CD4-positive, alpha-beta T cell treated with Interleukin-6 for 4 hours (primary cell): ENCODE data around the gene EBF3.

ENCODE experiments used
- DNase-seq: peaks from one replicate; pipeline ENCODE4 v3.0.0-alpha.2; 2020; ENCODE audit warnings: mixed read lengths

EBF3 gene

DNA sequence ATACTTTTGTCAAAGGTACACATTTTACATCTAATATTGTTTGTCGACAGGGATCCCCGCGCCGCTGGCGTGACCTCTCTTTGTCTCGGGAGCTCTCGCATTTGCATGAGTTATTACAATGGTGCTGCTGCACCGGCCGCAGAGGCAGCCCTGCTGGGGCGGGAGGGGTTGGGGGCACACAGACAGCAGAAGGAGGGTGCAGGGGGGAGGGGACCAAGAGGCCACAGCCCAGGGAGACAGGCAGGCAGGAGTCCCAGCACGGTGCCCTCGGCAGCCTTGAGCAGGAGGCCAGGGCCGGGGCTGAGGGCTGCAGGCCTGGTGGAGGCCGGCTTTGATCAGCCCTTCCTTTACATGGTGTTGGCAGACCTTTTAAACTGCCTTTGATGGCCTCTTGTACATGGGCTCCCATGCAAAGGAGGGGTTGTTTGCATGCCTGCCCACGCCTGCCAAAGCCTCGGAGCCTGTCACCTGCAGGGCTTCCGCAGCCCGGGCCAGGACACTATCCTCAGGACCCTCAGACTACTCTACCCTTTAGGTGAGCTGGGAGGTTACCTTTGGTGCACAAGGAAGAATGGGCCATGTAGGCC is 95.5 kb downstream of the EBF3 start:
- no peak for DNase-seq

- no peak for DNase-seq
Measured at GRCh38 chr10:129867631-129868179, 96.4 kb downstream of the EBF3 start.

DNA sequence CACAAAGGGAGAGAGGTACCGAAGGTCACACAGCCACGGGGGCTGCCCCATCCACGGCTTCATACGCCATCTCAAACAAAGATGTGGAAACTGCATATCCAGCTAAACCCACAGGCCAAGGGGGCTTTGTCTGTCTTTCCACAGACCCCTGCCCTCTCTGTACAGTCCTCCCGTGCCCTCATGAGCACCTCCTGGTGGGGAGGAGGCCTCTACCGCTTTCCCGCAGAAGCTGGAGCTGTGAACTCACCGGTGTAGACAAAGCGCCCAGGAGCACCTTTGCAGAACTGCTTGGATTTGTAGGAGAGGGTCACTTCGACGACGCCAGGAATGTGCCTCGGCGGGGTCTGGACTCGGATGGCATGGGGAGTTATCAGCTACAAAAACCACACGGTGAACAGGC is 97.2 kb downstream of the EBF3 start:
- DNase-seq, result no peak

DNA sequence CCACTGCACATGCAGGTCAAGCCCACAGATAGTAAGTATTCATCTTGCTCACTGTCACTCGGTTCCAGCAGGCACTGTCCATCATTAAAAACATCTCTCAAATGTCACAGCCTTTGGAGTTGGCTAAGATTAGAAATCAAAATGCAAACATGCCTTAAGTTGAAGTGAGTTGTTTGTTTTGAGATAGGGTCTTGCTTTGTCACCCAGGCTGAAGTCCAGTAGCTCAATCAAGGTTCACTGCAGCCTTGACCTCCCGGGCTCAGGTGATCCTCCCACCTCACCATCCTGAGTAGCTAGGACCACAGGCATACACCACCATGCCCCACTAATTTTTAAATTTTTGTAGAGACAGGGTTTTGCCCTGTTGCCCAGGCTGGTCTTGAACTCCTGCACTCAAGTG is 98.1 kb downstream of the EBF3 start:
- no peak for DNase-seq

- no peak for DNase-seq
Measured at GRCh38 chr10:129865413-129865812, 98.7 kb downstream of the EBF3 start.

GRCh38 chr10:129864601-129865126 is 99.4 kb downstream of the EBF3 start:
- no peak for DNase-seq

DNA sequence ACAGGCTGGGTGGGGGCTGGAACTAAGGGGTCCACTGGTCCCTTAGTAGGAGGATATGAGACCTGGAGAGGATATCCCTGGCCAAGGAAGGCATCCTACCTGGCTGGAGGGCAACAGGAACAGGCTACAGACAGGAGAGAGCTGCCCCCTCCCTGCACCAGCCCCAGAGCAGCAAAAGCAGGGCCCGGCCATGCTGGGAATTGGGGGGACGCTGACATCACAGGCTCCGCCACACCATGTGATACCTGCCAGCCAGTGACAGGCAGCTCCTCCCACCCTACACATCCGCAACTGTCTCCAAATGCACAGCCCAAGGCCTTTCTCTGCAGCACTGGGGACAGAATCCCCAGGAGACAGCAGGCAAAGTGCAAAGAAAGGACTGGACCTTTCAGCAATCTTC is 100.0 kb downstream of the EBF3 start:
- DNase-seq, result no peak

- DNase-seq, result no peak
Measured at GRCh38 chr10:129863201-129863663, 100.8 kb downstream of the EBF3 start.

- DNase-seq, result no peak
Measured at GRCh38 chr10:129861776-129862531, 102.1 kb downstream of the EBF3 start.

- no peak for DNase-seq
Measured at GRCh38 chr10:129860396-129860795, 103.7 kb downstream of the EBF3 start.

GRCh38 chr10:129859536-129859935 is 104.5 kb downstream of the EBF3 start:
- no peak for DNase-seq

DNA sequence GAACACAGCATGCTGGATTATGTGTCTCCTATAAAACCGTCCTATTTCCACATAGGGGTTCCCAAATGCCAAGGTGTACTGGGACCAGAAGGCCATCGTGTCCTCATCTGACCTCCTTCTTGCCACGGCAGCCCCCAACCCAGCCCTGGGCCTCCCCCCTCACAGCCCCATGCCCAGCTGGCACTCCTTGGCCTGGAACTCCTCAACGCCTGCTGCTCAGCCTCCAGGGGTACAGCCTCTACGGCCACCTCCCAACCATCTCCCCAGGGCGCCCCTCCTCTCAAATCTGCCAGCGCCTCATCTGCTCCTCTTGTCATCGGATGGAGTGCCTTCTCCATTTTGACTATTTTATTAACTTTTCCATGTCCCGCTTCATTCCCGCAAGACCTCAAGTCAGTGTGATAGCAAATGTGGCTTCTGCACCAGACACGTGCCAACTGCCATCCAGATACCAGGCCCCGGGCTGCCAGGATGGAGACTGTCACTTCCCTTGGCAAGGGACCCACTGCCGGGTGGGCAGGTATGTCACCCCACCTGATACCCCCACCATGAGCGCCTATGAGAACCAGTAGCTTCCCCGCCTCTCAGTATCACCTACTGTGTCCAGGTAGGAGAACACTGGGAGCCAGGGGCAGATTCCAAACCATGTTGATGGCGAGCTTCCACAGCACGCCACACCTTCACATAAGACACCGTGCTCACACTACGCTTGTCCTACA is 106.7 kb downstream of the EBF3 start:
- DNase-seq, result no peak

- no peak for DNase-seq
Measured at GRCh38 chr10:129855836-129856563, 108.1 kb downstream of the EBF3 start.

DNA sequence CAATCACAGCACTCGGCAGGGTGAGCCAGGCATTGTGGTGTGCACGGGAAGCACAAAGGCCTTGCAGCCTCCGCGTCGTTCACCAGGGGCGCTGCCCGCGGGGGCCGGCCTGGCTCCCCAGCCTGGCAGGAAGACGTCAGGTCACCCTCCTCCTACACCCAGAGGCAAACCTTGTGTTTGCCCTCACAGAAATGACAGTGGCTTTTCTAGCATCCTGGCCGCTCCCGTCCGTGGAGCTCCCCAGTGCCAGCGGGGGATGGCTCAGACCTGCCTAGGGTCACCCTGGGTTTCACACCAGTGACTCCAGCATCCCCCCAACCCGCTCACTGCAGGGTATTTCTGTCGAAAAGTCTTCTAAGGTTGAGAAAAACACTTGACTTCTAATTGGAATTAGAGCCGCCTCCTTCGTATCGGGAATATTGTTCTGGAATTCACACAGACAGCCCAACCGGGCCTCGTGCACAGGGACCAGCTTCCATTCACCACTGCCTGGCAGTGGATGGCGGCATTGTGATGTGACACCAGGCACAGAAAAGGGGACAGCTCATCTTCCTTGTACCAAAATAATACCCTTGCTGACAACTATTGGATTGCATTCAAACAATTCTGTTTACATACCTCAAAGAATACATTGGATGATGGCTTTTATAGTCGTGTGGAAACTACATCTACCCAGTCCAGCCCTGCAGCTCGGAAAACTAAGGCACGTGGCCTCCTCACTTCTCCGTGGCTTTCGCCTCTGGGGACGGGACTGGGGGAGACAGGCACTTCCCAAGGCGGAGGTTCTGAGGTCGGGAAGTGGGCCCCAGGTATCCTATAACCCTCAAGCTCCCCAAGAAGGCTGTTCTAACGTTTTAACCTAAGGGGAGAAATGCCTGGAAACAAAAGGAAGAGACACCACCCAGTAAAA is 109.0 kb downstream of the EBF3 start:
- no peak for DNase-seq

- DNase-seq, result no peak
Measured at GRCh38 chr10:129854158-129854557, 109.9 kb downstream of the EBF3 start.

DNA sequence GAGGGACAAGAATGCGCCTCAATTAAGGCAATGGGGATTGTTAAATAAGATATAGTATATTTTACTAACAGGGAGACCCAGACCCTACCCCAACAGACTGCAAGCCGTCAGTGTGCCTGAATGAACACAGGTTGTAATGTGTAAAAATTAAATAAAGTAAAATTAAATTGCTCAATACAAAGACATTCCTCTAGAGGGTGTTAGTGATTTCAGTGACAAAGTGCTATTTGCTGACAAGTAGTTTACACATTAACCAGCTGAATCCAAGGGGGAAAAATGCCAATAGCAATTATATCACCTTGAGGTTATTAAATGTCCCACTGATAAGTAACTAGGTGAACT is 110.5 kb downstream of the EBF3 start:
- DNase-seq, result no peak

DNA sequence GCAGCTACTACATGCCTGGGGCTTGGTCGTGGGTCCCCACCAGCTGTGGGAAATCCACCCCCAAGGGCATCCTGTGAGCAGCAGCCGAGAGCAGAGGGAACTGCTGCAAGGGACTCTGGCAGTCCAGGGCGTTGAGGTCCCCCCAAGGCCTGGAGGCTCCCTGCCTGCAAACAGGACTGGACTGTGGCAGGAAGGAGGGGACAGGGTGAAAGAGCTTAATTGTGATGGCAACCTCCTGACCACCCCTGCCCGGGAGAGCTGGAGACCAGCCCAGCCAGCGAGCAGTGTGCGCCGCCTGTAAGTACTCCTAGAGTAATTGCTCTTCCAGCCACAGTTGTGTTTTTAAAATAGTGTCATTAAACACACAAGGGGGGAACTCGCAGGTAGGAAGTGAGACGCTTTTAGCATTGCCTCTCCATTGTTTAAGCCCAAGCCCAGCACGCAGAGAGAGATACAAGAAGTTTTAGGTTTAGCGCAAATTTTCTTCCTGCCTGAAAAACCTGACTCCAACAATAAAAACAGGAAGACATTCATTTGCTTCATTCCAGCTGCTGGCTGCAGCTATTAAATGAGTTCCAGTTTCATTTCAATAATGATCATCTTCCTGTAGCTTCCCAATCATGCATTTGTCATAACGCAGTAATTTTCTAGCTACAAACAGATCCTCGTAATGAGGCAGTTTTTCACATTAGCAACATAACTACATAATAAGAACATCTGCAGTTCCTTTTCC is 111.1 kb downstream of the EBF3 start:
- DNase-seq, result no peak

DNA sequence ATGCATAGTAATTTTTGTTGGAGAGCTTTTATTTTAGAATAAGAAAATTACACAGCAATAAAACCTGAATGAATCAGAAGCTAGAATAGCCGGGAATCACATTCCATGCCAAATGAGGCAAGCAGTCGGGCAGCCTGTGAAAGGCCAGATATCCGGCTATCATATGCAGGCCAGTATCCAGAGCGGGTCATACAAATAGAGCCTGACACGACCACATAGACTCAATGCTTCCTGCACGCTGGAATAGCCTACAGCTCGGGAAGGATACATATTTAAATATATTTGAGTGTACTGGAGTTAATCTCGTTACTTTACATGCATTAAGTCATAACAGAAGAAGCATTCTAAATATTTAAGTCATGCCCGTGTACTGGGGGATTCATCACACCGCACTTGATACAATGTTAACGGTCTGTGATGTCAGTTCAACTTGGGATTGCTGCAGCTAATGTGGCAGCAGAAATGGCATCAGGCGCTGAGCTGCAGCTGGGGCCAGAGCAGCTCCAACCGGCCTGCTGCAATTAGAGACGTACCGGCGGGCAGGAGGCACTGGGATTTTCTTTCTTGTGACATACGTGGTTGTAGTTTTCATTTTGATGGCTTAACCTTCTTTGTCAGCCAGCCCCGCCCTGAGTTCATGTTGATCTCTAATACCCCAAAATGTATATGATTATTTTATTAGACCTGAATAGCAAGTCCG is 112.0 kb downstream of the EBF3 start:
- no peak for DNase-seq

DNA sequence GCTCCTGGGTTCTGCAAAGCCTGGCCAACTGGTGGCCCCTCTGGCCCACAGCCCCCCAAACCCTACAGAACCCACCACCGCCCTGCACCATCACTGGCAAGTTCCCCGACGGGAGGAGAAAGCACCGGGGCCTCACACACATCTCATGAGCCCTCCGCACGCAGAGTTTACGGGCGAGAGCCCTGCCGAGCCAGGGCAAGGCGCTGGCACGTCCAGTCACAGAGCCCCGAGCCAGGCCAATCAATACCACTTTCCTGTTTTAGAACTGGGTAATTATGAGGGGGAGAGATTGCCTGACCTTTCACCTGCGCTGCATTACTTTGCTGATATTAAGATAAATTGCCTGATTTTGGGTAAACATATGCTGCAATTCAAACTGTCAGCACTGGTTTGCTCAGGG is 113.3 kb downstream of the EBF3 start:
- DNase-seq, result no peak

DNA sequence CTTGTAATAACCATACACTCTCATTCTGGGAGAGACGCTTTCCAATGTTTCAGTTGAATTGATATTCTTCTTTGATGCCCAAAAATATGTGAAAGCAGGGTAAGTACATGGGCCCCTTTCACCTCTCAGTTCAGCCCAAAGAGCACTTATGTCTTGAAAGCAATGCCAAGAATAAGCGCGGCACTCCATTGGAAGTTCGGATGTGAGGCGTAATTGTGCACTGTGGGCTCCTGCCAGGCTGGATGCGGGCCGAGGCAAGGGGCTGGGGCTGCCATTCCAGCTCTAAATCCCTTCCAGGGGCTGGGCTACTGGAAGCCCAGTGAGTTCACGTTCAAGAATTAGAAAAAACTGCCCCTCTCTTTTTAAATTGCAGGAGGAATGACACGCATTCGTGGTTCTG is 113.8 kb downstream of the EBF3 start:
- no peak for DNase-seq
